ENCODE results near the gene ZEB1. TPM values are rescaled to one million over a fixed set of nuclear protein-coding genes. Genes with fewer than 3 reads are reported as not detected.

ZEB1 gene
- total and polyA plus RNA-seq, 2 of the 8 experiments (the other 6 are each of a cell fraction or from before 2014, with no cell fraction given) = 0.08 to 0.15 TPM

- TF ChIP-seq RBBP5 (IDR thresholded peaks at IDR 0.05; ENCODE audit: borderline replicate concordance, low read depth, low read length) = no peak
- no peak for TF ChIP-seq RAD21 (IDR thresholded peaks at IDR 0.05 in 1 of 2, conservative IDR thresholded peaks at IDR 0.05 in 1 of 2; ENCODE audit: low read depth in 2 of 2, low read length in 2 of 2)
- no peak for TF ChIP-seq SP4 (IDR thresholded peaks at IDR 0.05; ENCODE audit: low read length)
- TF ChIP-seq RXRA (IDR thresholded peaks at IDR 0.05; ENCODE audit: insufficient read depth, low read depth, low read length) = no peak
- no peak for TF ChIP-seq YY1 (IDR thresholded peaks at IDR 0.05; ENCODE audit: low read depth, low read length)
- no peak for TF ChIP-seq ATF3 (IDR thresholded peaks at IDR 0.05; ENCODE audit: insufficient read depth, low read depth, low read length)
- no peak for TF ChIP-seq ASH2L (IDR thresholded peaks at IDR 0.05; ENCODE audit: low read length)
- TF ChIP-seq CTCF (IDR thresholded peaks at IDR 0.05; ENCODE audit: control extremely low read depth in 1 of 3, insufficient read depth in 1 of 3, low read depth in 1 of 3, low read length in 3 of 3) = no peak
Observed at GRCh38 chr10:31347705-31348104, 28.7 kb downstream of the ZEB1 start (continued).
